ENCODE measurements around the gene DIP2C.

DIP2C gene

DNA sequence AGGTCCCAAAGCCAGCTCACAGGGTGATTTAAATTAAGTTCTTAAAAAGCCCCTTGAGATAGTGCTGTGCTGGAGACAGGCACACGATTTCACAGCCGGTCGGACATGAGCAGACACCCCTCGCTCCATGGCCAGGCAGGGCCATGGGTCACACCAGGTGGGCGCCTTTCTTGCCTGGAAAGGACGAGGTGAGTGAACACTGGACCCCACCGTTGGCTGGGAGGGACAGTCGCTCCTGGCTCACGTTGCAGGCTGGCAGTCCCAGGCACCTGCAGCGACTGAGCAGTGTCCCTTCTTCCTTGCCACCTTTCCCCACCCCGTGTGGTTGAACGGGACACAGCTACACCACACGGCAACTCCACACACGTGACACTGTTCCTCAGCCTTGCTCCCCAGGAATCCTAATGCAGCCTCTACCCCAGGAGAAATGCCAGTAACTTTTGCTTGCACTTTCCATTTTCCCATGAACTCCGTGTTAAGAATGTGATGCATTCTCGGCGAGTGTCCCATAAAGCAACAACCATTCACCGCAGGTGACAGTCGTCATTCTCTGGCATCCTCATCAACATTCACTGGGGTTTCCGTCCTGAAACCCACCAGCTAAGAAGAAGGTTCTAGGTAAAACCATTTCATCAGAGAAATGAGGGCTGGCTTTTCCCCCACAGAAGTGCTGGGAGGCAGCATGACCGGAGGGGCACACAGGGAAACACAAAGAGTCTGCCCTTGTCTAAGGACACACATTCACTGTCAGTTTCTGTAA is 336.8 kb downstream of the DIP2C start:
- Histone ChIP-seq H3K9me3 (ENCODE audit: insufficient read depth, low read length, severe bottlenecking) (no peaks in the 10 kb centered on the region), H3K4me3 (ENCODE audit: low read depth in 1 of 2, low read length in 2 of 2) (no peak overlapping the region), H3K36me3 (ENCODE audit: insufficient read depth, low read length) (no peaks in the 10 kb centered on the region), H3K4me2 (ENCODE audit: insufficient read depth, low read length) (no peak overlapping the region), H4K20me1 (ENCODE audit: insufficient read depth, low read length) (no peaks in the 10 kb centered on the region), H3K27me3 (ENCODE audit: insufficient read depth, low read length, poor library complexity) (peaks cover 7% of the 10 kb centered on the region), H3K27ac (ENCODE audit: low read length) (no peak overlapping the region), H2AFZ (ENCODE audit: low read depth, low read length) (no peak overlapping the region), H3K9ac (ENCODE audit: low read depth, low read length) (no peak overlapping the region), H3K79me2 (ENCODE audit: insufficient read depth, low read length) (no peaks in the 10 kb centered on the region), H3K4me1 (ENCODE audit: insufficient read depth, low read length) (no peaks in the 10 kb centered on the region)
- no peak for DNase-seq
- TF ChIP-seq, protein P1, sequence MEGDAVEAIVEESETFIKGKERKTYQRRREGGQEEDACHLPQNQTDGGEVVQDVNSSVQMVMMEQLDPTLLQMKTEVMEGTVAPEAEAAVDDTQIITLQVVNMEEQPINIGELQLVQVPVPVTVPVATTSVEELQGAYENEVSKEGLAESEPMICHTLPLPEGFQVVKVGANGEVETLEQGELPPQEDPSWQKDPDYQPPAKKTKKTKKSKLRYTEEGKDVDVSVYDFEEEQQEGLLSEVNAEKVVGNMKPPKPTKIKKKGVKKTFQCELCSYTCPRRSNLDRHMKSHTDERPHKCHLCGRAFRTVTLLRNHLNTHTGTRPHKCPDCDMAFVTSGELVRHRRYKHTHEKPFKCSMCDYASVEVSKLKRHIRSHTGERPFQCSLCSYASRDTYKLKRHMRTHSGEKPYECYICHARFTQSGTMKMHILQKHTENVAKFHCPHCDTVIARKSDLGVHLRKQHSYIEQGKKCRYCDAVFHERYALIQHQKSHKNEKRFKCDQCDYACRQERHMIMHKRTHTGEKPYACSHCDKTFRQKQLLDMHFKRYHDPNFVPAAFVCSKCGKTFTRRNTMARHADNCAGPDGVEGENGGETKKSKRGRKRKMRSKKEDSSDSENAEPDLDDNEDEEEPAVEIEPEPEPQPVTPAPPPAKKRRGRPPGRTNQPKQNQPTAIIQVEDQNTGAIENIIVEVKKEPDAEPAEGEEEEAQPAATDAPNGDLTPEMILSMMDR (IDR thresholded peaks at IDR 0.05; ENCODE audit: borderline replicate concordance, extremely low read depth, low read length, poor library complexity, severe bottlenecking) = no peak
- no peak for TF ChIP-seq EZH2 (IDR thresholded peaks at IDR 0.05; ENCODE audit: borderline replicate concordance, low read depth, low read length, severe bottlenecking)
- ATAC-seq (ENCODE audit: insufficient read depth, low read depth) = no peak

- H3K36me3 ChIP-seq (ENCODE audit: insufficient read depth, low read length) = no peaks in the 10 kb centered on the region
- H3K27ac ChIP-seq (ENCODE audit: low read length) = no peak overlapping the region
- no peaks in the 10 kb centered on the region for H3K9me3 ChIP-seq (ENCODE audit: insufficient read depth, low read length, severe bottlenecking)
These were observed 337.6 kb downstream of the DIP2C start for GRCh38 chr10:351770-352334.

GRCh38 chr10:350981-351501 is 338.4 kb downstream of the DIP2C start:
- Histone ChIP-seq H3K9ac (ENCODE audit: low read depth, low read length) (no peak overlapping the region), H3K9me3 (ENCODE audit: insufficient read depth, low read length, severe bottlenecking) (no peaks in the 10 kb centered on the region), H3K4me3 (ENCODE audit: low read depth in 1 of 2, low read length in 2 of 2) (no peak overlapping the region), H3K27me3 (ENCODE audit: insufficient read depth, low read length, poor library complexity) (peaks cover 4% of the 10 kb centered on the region), H4K20me1 (ENCODE audit: insufficient read depth, low read length) (no peaks in the 10 kb centered on the region), H3K4me2 (ENCODE audit: insufficient read depth, low read length) (no peak overlapping the region), H3K79me2 (ENCODE audit: insufficient read depth, low read length) (no peaks in the 10 kb centered on the region), H3K4me1 (ENCODE audit: insufficient read depth, low read length) (no peaks in the 10 kb centered on the region), H3K27ac (ENCODE audit: low read length) (no peak overlapping the region), H2AFZ (ENCODE audit: low read depth, low read length) (no peak overlapping the region), H3K36me3 (ENCODE audit: insufficient read depth, low read length) (no peaks in the 10 kb centered on the region)
- TF ChIP-seq EZH2 (IDR thresholded peaks at IDR 0.05; ENCODE audit: borderline replicate concordance, low read depth, low read length, severe bottlenecking) = no peak
- TF ChIP-seq, protein P1 (IDR thresholded peaks at IDR 0.05; ENCODE audit: borderline replicate concordance, extremely low read depth, low read length, poor library complexity, severe bottlenecking) = no peak
- ATAC-seq (ENCODE audit: insufficient read depth, low read depth) (no peak), DNase-seq (no peak)

More at GRCh38 chr10:351770-352334, 337.6 kb downstream of the DIP2C start:
- ATAC-seq (ENCODE audit: insufficient read depth, low read depth) (peak; percentile 64), DNase-seq (peak; percentile 23)
- TF ChIP-seq, protein P1 (IDR thresholded peaks at IDR 0.05; ENCODE audit: borderline replicate concordance, extremely low read depth, low read length, poor library complexity, severe bottlenecking) = no peak
- TF ChIP-seq EZH2 (IDR thresholded peaks at IDR 0.05; ENCODE audit: borderline replicate concordance, low read depth, low read length, severe bottlenecking) = no peak
- peaks cover 4% of the 10 kb centered on the region for H3K27me3 ChIP-seq (ENCODE audit: insufficient read depth, low read length, poor library complexity)
- no peak overlapping the region for H3K4me3 ChIP-seq (ENCODE audit: low read depth in 1 of 2, low read length in 2 of 2)
- H4K20me1 ChIP-seq (ENCODE audit: insufficient read depth, low read length) = no peaks in the 10 kb centered on the region
- H3K79me2 ChIP-seq (ENCODE audit: insufficient read depth, low read length) = no peaks in the 10 kb centered on the region
- H3K4me2 ChIP-seq (ENCODE audit: insufficient read depth, low read length) = no peak overlapping the region
- H3K4me1 ChIP-seq (ENCODE audit: insufficient read depth, low read length) = no peaks in the 10 kb centered on the region
- no peak overlapping the region for H3K9ac ChIP-seq (ENCODE audit: low read depth, low read length)
- no peak overlapping the region for H2AFZ ChIP-seq (ENCODE audit: low read depth, low read length)

Measured in DND-41 (cell line).